HepG2 (cell line): ENCODE data around the gene GNG10. TPM values are rescaled to one million over a fixed set of nuclear protein-coding genes. Genes with fewer than 3 reads are reported as not detected.

ENCODE experiments used
- ATAD3A ChIP-seq: sonication (generic); formaldehyde crosslinking; IDR thresholded peaks from 2 replicates; pipeline ENCODE4 v1.4.0; 2020; ENCODE audit warnings: missing genetic modification reagents
- ATF2 ChIP-seq: sonication (generic); formaldehyde crosslinking; IDR thresholded peaks from 2 replicates; pipeline ENCODE4 v1.4.0; 2020; ENCODE audit warnings: missing genetic modification reagents
- ATF3 ChIP-seq: sonication (generic); formaldehyde crosslinking; IDR thresholded peaks from 2 replicates; pipeline ENCODE4 v1.4.0; 2020; ENCODE audit warnings: missing genetic modification reagents
- CEBPZ ChIP-seq: IDR thresholded peaks from 2 replicates; pipeline ENCODE4 v1.6.1; 2012; ENCODE audit warnings: low read length, improper control_type of control experiment
- CENPX ChIP-seq: sonication (generic); formaldehyde crosslinking; IDR thresholded peaks from 2 replicates; pipeline ENCODE4 v1.9.0; 2021; ENCODE audit warnings: mild to moderate bottlenecking, missing genetic modification reagents, moderate library complexity
- FOXM1 ChIP-seq: sonication (generic); formaldehyde crosslinking; IDR thresholded peaks from 2 replicates; pipeline ENCODE4 v1.5.0; 2020; ENCODE audit warnings: missing genetic modification reagents
- GATA4 ChIP-seq: sonication (generic); IDR thresholded peaks from 2 replicates; pipeline ENCODE4 v1.6.1; 2016; ENCODE audit warnings: antibody characterized with exemption, low read depth, borderline replicate concordance
- HDAC6 ChIP-seq: fragments of 200-600 bp; sonication (generic); IDR thresholded peaks from 2 replicates; pipeline ENCODE4 v1.7.0; 2017; ENCODE audit warnings: mild to moderate bottlenecking, antibody characterized with exemption, low read length, low read depth
- MIXL1 ChIP-seq: IDR thresholded peaks from 2 replicates; pipeline ENCODE4 v1.6.1; 2016
- NFYB ChIP-seq: sonication (generic); formaldehyde crosslinking; IDR thresholded peaks from 2 replicates; pipeline ENCODE4 v1.4.0; 2020; ENCODE audit warnings: missing genetic modification reagents
- NR2F6 ChIP-seq, 2 experiments: IDR thresholded peaks; 2 replicates each; pipeline ENCODE4 v1.6.1; 2016; ENCODE audit warnings: antibody characterized with exemption in 1 of 2, mild to moderate bottlenecking in 1 of 2
- POLR2AphosphoS5 ChIP-seq: IDR thresholded peaks from 2 replicates; pipeline ENCODE4 v1.6.1; 2012; ENCODE audit warnings: low read depth, low read length
- RNF2 ChIP-seq: fragments of 450-650 bp; conservative IDR thresholded peaks from 2 replicates; pipeline ENCODE4 v1.6.1; 2016; ENCODE audit warnings: low read depth
- SIX4 ChIP-seq: sonication (generic); formaldehyde crosslinking; IDR thresholded peaks from 2 replicates; pipeline ENCODE4 v1.4.0; 2020; ENCODE audit warnings: missing genetic modification reagents
- SNRNP70 ChIP-seq: fragments of 200-400 bp; formaldehyde crosslinking; IDR thresholded peaks from 2 replicates; pipeline ENCODE4 v1.6.1; 2017; ENCODE audit warnings: mild to moderate bottlenecking, low read depth, low read length, moderate library complexity
- SP140L ChIP-seq: sonication (generic); formaldehyde crosslinking; IDR thresholded peaks from 2 replicates; pipeline ENCODE4 v1.4.0; 2020; ENCODE audit warnings: missing genetic modification reagents, borderline replicate concordance
- TMF1 ChIP-seq: sonication (generic); formaldehyde crosslinking; IDR thresholded peaks from 2 replicates; pipeline ENCODE4 v1.8.1; 2022; ENCODE audit warnings: low read depth, missing genetic modification reagents
- YY1 ChIP-seq: IDR thresholded peaks from 2 replicates; pipeline ENCODE4 v1.6.1; 2011; ENCODE audit warnings: low read length, low read depth, moderate library complexity, mild to moderate bottlenecking; ENCODE audit not compliant: insufficient read depth, insufficient replicate concordance
- ZBTB26 ChIP-seq: IDR thresholded peaks from 2 replicates; pipeline ENCODE4 v1.6.1; 2016; ENCODE audit warnings: missing compliant biosample characterization, missing genetic modification reagents, borderline replicate concordance
- ZBTB33 ChIP-seq: sonication (generic); formaldehyde crosslinking; IDR thresholded peaks from 2 replicates; pipeline ENCODE4 v1.4.0; 2020; ENCODE audit warnings: missing genetic modification reagents
- ZBTB7B ChIP-seq: sonication (generic); formaldehyde crosslinking; IDR thresholded peaks from 2 replicates; pipeline ENCODE4 v1.4.0; 2020; ENCODE audit warnings: missing genetic modification reagents
- ZKSCAN5 ChIP-seq: sonication (generic); formaldehyde crosslinking; IDR thresholded peaks from 2 replicates; pipeline ENCODE4 v1.5.1; 2020; ENCODE audit warnings: mild to moderate bottlenecking, missing genetic modification reagents
- ZNF10 ChIP-seq: sonication (generic); formaldehyde crosslinking; IDR thresholded peaks from 2 replicates; pipeline ENCODE4 v1.4.0; 2020; ENCODE audit warnings: mild to moderate bottlenecking, low read depth, missing genetic modification reagents, borderline replicate concordance
- ZNF75D ChIP-seq: sonication (generic); formaldehyde crosslinking; IDR thresholded peaks from 2 replicates; pipeline ENCODE4 v1.8.1; 2023; ENCODE audit warnings: missing genetic modification reagents, mild to moderate bottlenecking, borderline replicate concordance
- polyA plus RNA-seq, 8 experiments: library from polyadenylated mRNA; depleted of rRNA in 3 of 8; stranded (reverse) in 7 of 8; unstranded in 1 of 8; fragments of >200 nt; fragmentation: Illumina TruSeq in 4 of 8; extraction: Trizol in 4 of 8; gene quantifications; 2 replicates each; pipeline versions ENCODE4 v1.2.1 to v1.2.3, GENCODE V29; 2011 to 2016; ENCODE audit warnings: low read depth in 4 of 8, missing spikeins in 1 of 8, mixed read lengths in 1 of 8; ENCODE audit not compliant: insufficient read depth in 1 of 8
- total RNA-seq, 5 experiments: library from RNA; depleted of rRNA; stranded (reverse); fragments of >200 nt; fragmentation: Illumina TruSeq; extraction: Trizol; gene quantifications; 2 replicates each; pipeline ENCODE4 v1.2.3, GENCODE V29; 2016; ENCODE audit warnings: low read depth in 1 of 5

GNG10 gene
- total and polyA plus RNA-seq, 2 of the 13 experiments (the other 11 are each of a cell fraction or from before 2014, with no cell fraction given): 29.8 to 32.4 TPM

GRCh38 chr9:111678293-111678692, 16.9 kb downstream of the GNG10 start (continued):
- TF ChIP-seq NR2F6 (IDR thresholded peaks at IDR 0.05) (no peak; the same call in 1 of the 2 replicates), NR2F6 (CRISPR knock-in tag; IDR thresholded peaks at IDR 0.05) (peak; percentile 50; the same call in 1 of the 2 replicates), SIX4 (CRISPR knock-in tag) (no peak), CEBPZ (no peak), ZNF75D (CRISPR knock-in tag) (no peak), GATA4 (no peak), ATF3 (CRISPR knock-in tag) (no peak), ZBTB7B (CRISPR knock-in tag) (0 out of 2 replicates have a peak, but pooled peaks have one; percentile 60), ZBTB26 (no peak), ATAD3A (CRISPR knock-in tag) (no peak), SNRNP70 (no peak), ZBTB33 (CRISPR knock-in tag) (peak; percentile 78), ZKSCAN5 (CRISPR knock-in tag) (no peak), SP140L (CRISPR knock-in tag) (no peak), NFYB (CRISPR knock-in tag) (no peak), RNF2 (no peak), CENPX (CRISPR knock-in tag) (no peak), ATF2 (CRISPR knock-in tag) (0 out of 2 replicates have a peak, but pooled peaks have one; percentile 37), ZNF10 (CRISPR knock-in tag) (no peak), MIXL1 (0 out of 2 replicates have a peak, but pooled peaks have one; percentile 24), YY1 (no peak), POLR2AphosphoS5 (no peak), HDAC6 (no peak), FOXM1 (CRISPR knock-in tag) (no peak), TMF1 (CRISPR knock-in tag) (no peak)
